WI38 (cell line): ENCODE results near the gene EVI5L.

ENCODE experiments used
- H3K4me3 ChIP-seq: 2 replicates; pipeline ENCODE4 v1.5.1; 2011; ENCODE audit warnings: low read depth, mild to moderate bottlenecking, control low read depth, low read length
- TF ChIP-seq, protein P1 (sequence below): IDR thresholded peaks from 2 replicates; pipeline ENCODE4 v1.5.1; 2012; ENCODE audit warnings: low read depth, mild to moderate bottlenecking, control low read depth, low read length

Gene EVI5L

DNA sequence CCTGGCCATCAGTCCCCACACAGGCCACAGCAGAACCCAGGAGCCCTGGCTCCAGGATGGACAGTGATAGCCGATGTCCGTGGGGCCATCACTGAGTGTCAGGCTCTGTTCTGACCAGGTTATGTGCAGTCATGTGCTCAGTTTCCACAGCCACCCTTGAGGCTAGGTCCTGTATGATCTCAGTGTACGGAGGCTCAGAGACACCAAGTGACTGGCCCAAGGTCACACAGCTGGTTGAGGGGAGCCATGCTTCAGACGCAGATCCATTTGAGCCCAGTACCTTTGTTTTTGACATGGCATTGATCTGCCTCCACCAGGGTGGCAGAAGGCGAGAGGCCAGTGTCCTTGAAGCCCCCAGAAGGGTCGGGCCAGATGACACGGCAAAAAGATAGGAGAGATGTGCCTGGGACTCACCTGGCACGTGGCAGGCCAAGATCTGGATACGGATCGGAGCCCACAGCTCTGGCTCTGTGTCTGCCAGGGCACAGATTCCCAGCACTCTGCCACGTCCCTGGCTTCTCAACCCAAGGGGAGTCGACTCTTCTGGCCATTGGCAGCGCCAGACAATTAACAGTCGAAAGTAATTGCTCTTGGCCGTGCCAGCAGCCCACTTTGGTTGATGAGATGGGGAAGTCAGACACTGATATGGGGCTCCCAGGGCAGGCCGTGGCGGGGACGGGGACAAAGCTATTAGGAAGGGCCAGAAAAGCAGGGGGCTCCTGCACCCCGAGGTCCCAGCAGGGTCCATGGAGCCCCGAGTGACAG, 15.6 kb downstream of the EVI5L start:
- TF ChIP-seq, protein P1, sequence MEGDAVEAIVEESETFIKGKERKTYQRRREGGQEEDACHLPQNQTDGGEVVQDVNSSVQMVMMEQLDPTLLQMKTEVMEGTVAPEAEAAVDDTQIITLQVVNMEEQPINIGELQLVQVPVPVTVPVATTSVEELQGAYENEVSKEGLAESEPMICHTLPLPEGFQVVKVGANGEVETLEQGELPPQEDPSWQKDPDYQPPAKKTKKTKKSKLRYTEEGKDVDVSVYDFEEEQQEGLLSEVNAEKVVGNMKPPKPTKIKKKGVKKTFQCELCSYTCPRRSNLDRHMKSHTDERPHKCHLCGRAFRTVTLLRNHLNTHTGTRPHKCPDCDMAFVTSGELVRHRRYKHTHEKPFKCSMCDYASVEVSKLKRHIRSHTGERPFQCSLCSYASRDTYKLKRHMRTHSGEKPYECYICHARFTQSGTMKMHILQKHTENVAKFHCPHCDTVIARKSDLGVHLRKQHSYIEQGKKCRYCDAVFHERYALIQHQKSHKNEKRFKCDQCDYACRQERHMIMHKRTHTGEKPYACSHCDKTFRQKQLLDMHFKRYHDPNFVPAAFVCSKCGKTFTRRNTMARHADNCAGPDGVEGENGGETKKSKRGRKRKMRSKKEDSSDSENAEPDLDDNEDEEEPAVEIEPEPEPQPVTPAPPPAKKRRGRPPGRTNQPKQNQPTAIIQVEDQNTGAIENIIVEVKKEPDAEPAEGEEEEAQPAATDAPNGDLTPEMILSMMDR = no peak
- H3K4me3 ChIP-seq = no peak overlapping the region

DNA sequence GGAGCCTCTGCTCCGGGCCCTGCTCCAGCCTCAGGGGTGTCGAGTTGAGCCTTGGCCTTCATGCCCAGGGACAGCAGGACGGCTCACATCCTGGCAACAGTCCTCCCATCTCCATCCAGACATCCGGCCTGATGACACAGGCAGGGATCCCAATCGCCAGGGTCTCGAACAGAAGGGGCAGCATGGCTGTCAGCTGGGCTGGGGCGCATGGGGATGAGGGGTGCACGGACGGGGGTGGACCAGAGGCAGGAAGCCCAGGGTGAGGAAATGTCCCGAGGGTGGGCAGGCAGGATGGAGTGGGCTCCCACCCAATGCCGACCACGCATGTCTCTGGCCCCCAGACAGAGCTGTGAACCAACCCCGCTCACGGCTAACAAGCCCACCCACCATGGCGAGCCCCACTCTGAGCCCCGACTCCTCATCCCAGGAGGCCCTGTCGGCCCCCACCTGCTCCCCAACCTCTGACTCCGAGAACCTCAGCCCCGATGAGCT, 16.2 kb downstream of the EVI5L start:
- no peak overlapping the region for H3K4me3 ChIP-seq
- TF ChIP-seq, protein P1 = no peak

DNA sequence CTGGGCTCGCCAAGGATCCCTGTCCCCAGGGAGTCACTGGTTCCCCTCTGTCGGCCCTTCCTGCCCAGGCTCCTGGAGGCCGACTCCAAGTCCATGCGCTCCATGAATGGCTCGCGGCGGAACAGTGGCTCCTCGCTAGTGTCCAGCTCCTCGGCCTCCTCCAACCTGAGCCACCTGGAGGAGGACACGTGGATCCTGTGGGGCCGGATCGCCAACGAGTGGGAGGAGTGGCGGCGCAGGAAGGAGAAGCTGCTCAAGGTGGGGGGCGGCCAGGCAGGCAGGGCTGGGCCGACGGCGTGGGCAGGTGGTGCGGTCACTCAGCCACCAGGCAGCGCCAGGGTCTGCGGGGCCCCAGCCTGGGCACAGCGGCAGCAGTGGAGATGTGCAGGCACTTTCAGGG, 17.6 kb downstream of the EVI5L start:
- no peak overlapping the region for H3K4me3 ChIP-seq
- TF ChIP-seq, protein P1 = no peak

DNA sequence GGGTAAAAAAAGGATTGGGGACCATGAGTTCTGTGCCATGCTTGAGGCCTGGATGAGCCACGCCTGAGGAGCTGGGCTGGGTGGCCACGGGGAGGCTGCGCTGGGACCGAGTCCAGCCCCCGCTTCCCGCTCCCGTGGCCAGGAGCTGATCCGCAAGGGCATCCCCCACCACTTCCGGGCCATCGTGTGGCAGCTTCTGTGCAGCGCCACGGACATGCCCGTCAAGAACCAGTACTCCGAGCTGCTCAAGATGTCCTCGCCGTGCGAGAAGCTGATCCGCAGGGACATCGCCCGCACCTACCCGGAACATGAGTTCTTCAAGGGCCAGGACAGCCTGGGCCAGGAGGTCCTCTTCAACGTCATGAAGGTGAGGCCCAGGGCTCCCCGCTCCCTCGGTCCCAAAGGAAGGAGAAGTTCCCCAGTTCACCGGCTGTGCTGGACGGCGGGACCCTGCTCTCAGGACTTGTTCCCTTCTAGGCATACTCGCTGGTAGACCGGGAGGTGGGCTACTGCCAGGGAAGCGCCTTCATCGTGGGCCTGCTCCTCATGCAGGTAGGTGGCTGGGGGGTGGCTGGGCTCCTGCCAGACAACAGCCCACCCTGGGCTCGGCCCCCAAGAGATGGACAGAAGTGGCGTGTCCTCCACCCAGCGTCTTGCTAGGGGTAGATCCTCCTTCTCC, 18.9 kb downstream of the EVI5L start:
- TF ChIP-seq, protein P1 = no peak
- no peak overlapping the region for H3K4me3 ChIP-seq

DNA sequence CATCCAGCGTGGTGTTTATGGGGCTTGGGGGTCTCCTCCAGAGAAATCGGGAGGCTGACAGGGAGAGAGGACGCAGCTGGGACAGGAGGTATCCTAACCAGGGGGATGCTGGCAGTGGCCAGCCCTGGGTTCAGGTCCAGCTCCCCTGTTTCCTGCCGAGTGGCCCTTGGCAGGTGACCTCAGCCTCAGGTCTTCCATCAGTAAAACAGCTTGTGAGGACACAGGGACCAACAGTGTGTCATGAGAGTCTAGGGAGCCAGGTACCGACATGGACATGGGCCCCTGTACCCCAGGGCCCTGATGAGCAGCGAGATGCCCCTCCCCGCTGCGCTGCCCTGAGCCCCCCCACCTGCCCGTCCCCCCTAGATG, 19.6 kb downstream of the EVI5L start:
- no peak overlapping the region for H3K4me3 ChIP-seq
- TF ChIP-seq, protein P1 = no peak

DNA sequence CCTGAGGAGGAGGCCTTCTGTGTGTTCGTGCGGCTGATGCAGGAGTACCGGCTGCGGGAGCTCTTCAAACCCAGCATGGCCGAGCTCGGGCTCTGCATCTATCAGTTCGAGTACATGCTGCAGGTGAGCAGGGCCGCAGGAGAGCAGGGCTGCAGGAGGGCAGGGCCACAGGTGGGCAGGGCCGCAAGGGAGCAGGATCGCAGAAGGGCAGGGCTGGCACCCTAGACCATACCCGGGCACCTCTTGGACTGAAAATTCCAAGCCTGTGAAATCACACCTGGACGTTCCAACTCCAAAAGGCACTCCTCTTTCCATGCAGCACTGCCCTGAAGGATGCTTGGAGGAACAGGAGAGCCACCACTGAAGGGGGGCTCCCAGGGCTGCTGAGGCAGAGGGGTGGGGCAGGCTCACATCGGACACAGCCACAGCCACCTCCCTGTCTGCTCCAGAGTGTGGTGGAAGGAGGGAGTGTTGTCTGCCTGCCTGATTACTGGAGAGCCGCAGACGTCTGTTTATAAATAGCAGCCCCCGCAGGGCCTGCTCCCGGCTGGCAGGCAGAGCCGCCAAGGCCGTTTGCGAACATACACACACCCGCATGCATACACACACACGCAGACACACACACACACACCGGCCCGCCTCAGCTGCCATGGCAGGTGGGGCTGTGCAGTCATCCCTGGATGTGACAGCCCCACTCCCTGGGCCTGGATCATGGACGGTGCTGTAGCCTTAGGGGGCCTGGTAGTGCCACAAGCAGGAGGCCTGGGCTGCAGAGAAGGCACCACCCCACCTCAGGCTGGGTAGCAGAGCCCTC, 20.2 kb downstream of the EVI5L start:
- TF ChIP-seq, protein P1 = no peak
- H3K4me3 ChIP-seq = no peak overlapping the region
